B cell (primary cell): Measurements from ENCODE around the gene HEPACAM2. TPM values are rescaled to one million over a fixed set of nuclear protein-coding genes. Genes with fewer than 3 reads are reported as not detected.
A peak's percentile ranks its signal among the peaks of the same experiment; 100 is the strongest.

Experiments
- ATAC-seq: fragments of 200-7000 bp; cut with Tn5 transposase; one replicate; pipeline ENCODE4 v1.10.0; 2021; ENCODE audit warnings: low read depth, mild to moderate bottlenecking, moderate number of reproducible peaks, moderate library complexity
- CTCF ChIA-PET: fragments of 350-600 bp; sonication (Branson Sonifier 250); formaldehyde crosslinking; loops from one replicate; lab custom pipeline; 2021; ENCODE audit warnings: antibody characterized with exemption, inconsistent platforms; lab: Charles Lee
- POLR2A ChIA-PET: fragments of 350-600 bp; sonication (Branson Sonifier 250); formaldehyde crosslinking; loops from one replicate; lab custom pipeline; 2021; ENCODE audit warnings: antibody characterized with exemption; lab: Charles Lee
- DNase-seq: peaks from one replicate; pipeline ENCODE4 v3.0.0; 2013
- H2AFZ ChIP-seq: 2 replicates; pipeline ENCODE4 v1.6.1; 2012; ENCODE audit warnings: mild to moderate bottlenecking, low read depth, low read length; ENCODE audit not compliant: insufficient read depth, poor library complexity, severe bottlenecking
- H3K27ac ChIP-seq, 2 donors: 1 replicate in 1 of 2; 2 replicates in 1 of 2; pipeline ENCODE4 v1.5.1; 2012 to 2013; ENCODE audit warnings: low read length in 2 of 2, mild to moderate bottlenecking in 2 of 2, moderate library complexity in 1 of 2
- H3K27me3 ChIP-seq, 4 experiments: fragments of 200-600 bp in 1 of 4; sonication (generic) in 1 of 4; replicated peaks in 1 of 4; 1 replicate in 2 of 4; 2 replicates in 2 of 4; pipeline versions ENCODE4 v1.6.1 to v1.7.0; 2013 to 2016; ENCODE audit warnings: low read length in 3 of 4, mild to moderate bottlenecking in 2 of 4, mixed read lengths in 1 of 4, moderate library complexity in 1 of 4; ENCODE audit not compliant: insufficient read depth in 4 of 4, control insufficient read depth in 3 of 4; ENCODE audit errors: control extremely low read depth in 1 of 4
- H3K36me3 ChIP-seq, 2 experiments: replicated peaks in 1 of 2; 1 replicate in 1 of 2; 2 replicates in 1 of 2; pipeline versions ENCODE4 v1.6.1 to v1.7.1; 2013; ENCODE audit warnings: low read length in 1 of 2; ENCODE audit not compliant: insufficient read depth in 2 of 2, control insufficient read depth in 1 of 2; ENCODE audit errors: control extremely low read depth in 1 of 2, extremely low read depth in 1 of 2
- H3K4me1 ChIP-seq, 2 donors: fragments of 200-600 bp in 1 of 2; sonication (generic) in 1 of 2; 1 replicate in 1 of 2; 2 replicates in 1 of 2; pipeline versions ENCODE4 v1.5.1 to v1.6.1; 2013 to 2017; ENCODE audit warnings: low read length in 2 of 2; ENCODE audit not compliant: control insufficient read depth in 2 of 2, insufficient read depth in 2 of 2
- H3K4me2 ChIP-seq: replicated peaks from 2 replicates; pipeline ENCODE3; 2012; ENCODE audit warnings: mild to moderate bottlenecking, low read depth, low read length; ENCODE audit not compliant: poor library complexity, severe bottlenecking
- H3K4me3 ChIP-seq, 5 experiments: fragments of 200-600 bp in 1 of 5; sonication (generic) in 1 of 5; 1 replicate in 3 of 5; 2 replicates in 2 of 5; pipeline versions ENCODE4 v1.5.1 to v1.7.0; 2011 to 2016; ENCODE audit warnings: low read length in 4 of 5, mild to moderate bottlenecking in 4 of 5, low read depth in 2 of 5, control low read depth in 1 of 5, moderate library complexity in 1 of 5; ENCODE audit not compliant: insufficient read depth in 1 of 5; ENCODE audit errors: control extremely low read depth in 1 of 5, extremely low read depth in 1 of 5
- H3K79me2 ChIP-seq: fragments of 200-600 bp; sonication (generic); one replicate; pipeline ENCODE4 v1.6.0; 2016; ENCODE audit warnings: low read length; ENCODE audit not compliant: control insufficient read depth, insufficient read depth
- H3K9ac ChIP-seq: fragments of 200-600 bp; sonication (generic); 2 replicates; pipeline ENCODE4 v1.6.1; 2017; ENCODE audit warnings: mild to moderate bottlenecking, low read length, moderate library complexity
- H3K9me3 ChIP-seq, 3 donors: one replicate each; pipeline versions ENCODE4 v1.6.1 to v1.7.1; 2013; ENCODE audit warnings: low read length in 2 of 3; ENCODE audit not compliant: control insufficient read depth in 2 of 3, insufficient read depth in 1 of 3; ENCODE audit errors: control extremely low read depth in 1 of 3
- H4K20me1 ChIP-seq: 2 replicates; pipeline ENCODE4 v1.6.0; 2012; ENCODE audit warnings: mild to moderate bottlenecking, low read length; ENCODE audit not compliant: insufficient read depth, control insufficient read depth, poor library complexity, severe bottlenecking
- H3K27ac Mint-ChIP-seq: one replicate; pipeline ENCODE4 v1.8.0; 2021; ENCODE audit warnings: mixed read lengths
- H3K27me3 Mint-ChIP-seq: one replicate; pipeline ENCODE4 v1.8.0; 2021; ENCODE audit warnings: mixed read lengths
- H3K4me1 Mint-ChIP-seq: one replicate; pipeline ENCODE4 v1.8.0; 2021; ENCODE audit warnings: mixed read lengths
- H3K4me3 Mint-ChIP-seq: one replicate; pipeline ENCODE4 v1.8.0; 2021; ENCODE audit warnings: mixed read lengths
- H3K9me3 Mint-ChIP-seq: one replicate; pipeline ENCODE4 v1.8.0; 2022; ENCODE audit warnings: mixed read lengths; ENCODE audit not compliant: insufficient read depth
- EZH2 ChIP-seq: IDR thresholded peaks from 2 replicates; pipeline ENCODE4 v1.6.1; 2012; ENCODE audit warnings: borderline replicate concordance, low read depth, mild to moderate bottlenecking, moderate library complexity, low read length; ENCODE audit not compliant: insufficient read depth, poor library complexity, severe bottlenecking
- WGBS: methylation state at CpG from one replicate; pipeline ENCODE4 v1.1.5; 2013; ENCODE audit warnings: missing lambda C conversion rate; ENCODE audit not compliant: insufficient coverage; 5-methylcytosine and 5-hydroxymethylcytosine counted together
- intact Hi-C: fragments of 100-400 bp; cut with micrococcal nuclease; formaldehyde crosslinking; loops from one replicate; pipeline ENCODE4 v1.10.0; 2022
- polyA plus RNA-seq: library from polyadenylated mRNA; depleted of rRNA; stranded (reverse); fragments of >200 nt; gene quantifications from 2 replicates; pipeline ENCODE4 v1.2.3, GENCODE V29; 2012
- total RNA-seq, 2 donors: library from RNA; stranded (reverse); fragments of 120-200 nt in 1 of 2; gene quantifications; 1 replicate in 1 of 2; 2 replicates in 1 of 2; pipeline versions ENCODE4 v1.2.3 to v1.2.4, GENCODE V29; 2013 to 2022
- TF ChIP-seq, protein P1 (sequence below): fragments of 200-600 bp; IDR thresholded peaks from one replicate; pipeline ENCODE4 v1.8.0; 2022; ENCODE audit warnings: antibody characterized with exemption, mild to moderate bottlenecking

The HEPACAM2 gene
- total and polyA plus RNA-seq, 2 donors (not counting 1 experiment from before 2014, with no cell fraction given), result not detected

DNA sequence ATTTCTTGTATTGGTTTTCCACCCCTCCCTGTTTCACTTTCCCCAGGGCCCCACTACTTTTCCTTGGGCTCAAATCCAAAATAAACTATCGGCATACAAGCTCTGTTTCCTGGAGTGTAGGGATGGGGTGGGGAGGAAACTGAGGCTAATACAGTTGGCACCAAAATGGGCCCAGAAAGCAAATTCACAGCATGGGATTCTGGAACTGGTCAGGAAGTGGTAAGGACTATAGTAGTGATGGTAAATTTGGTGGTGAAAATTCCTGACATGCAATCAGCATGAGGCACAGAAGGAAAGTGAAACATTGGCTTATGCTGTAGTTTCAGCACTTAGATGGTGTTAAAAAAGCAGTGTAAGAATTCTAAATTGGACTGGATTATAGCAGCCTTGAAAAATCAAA is 69.4 kb downstream of the HEPACAM2 start:
- Mint-ChIP-seq H3K27me3 (no peaks in the 10 kb centered on the region), H3K4me3 (no peak overlapping the region), H3K27ac (no peak overlapping the region), H3K9me3 (peaks cover 5% of the 10 kb centered on the region), H3K4me1 (no peaks in the 10 kb centered on the region)
- Histone ChIP-seq H3K4me3 (no peak overlapping the region), H3K27ac (no peak overlapping the region), H3K4me2 (no peak overlapping the region), H3K9ac (no peak overlapping the region), H3K9me3 (peaks cover 0 to 6% (median 3%) of the 10 kb centered on the region in 3 donors), H3K79me2 (no peaks in the 10 kb centered on the region), H3K4me1 (no peaks in the 10 kb centered on the region), H4K20me1 (no peaks in the 10 kb centered on the region), H2AFZ (no peak overlapping the region), H3K36me3 (no peaks in the 10 kb centered on the region), H3K27me3 (no peaks in the 10 kb centered on the region)
- no peak for ATAC-seq
- DNase-seq, result no peak
- intact Hi-C loops, result no loop called here
- ChIA-PET CTCF (no interaction called here), POLR2A (no interaction called here)
- no CpG with 5 or more reads among the region's 1 CpG for WGBS
- no peak for TF ChIP-seq EZH2
- TF ChIP-seq, protein P1, sequence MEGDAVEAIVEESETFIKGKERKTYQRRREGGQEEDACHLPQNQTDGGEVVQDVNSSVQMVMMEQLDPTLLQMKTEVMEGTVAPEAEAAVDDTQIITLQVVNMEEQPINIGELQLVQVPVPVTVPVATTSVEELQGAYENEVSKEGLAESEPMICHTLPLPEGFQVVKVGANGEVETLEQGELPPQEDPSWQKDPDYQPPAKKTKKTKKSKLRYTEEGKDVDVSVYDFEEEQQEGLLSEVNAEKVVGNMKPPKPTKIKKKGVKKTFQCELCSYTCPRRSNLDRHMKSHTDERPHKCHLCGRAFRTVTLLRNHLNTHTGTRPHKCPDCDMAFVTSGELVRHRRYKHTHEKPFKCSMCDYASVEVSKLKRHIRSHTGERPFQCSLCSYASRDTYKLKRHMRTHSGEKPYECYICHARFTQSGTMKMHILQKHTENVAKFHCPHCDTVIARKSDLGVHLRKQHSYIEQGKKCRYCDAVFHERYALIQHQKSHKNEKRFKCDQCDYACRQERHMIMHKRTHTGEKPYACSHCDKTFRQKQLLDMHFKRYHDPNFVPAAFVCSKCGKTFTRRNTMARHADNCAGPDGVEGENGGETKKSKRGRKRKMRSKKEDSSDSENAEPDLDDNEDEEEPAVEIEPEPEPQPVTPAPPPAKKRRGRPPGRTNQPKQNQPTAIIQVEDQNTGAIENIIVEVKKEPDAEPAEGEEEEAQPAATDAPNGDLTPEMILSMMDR, result no peak

DNA sequence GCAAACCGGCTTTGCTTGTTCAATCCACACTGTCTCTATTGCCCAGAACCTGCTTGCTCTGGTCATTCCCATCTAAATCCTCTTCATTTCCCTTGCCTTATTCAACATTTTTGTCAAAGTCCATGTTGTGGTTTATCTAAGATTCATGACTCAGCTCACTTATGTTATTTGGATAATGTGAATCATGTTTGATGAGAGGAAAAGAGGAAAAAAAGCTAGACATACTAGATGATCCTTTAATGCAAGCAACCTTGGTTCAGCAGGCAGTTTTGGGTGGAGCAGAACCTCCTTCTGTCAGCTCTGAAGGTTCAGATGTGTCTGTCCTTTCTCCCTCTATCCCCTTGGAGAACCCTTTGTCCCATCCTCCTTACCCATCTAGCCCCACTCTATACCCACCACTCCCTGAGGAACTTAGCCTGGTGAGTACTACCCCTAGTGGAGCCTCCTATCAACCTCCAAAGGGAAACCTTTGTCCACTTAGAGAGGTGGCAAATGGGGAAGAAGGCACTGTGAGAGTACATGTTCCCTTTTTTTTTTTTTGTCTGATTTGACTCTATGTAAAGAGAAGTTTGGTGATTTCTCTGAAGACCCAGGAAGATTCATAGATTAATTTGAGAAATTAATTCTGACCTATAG is 76.0 kb downstream of the HEPACAM2 start:
- intact Hi-C loops, result no loop called here
- no peak overlapping the region for H3K9ac ChIP-seq
- Mint-ChIP-seq H3K9me3 (no peaks in the 10 kb centered on the region), H3K4me3 (no peak overlapping the region), H3K4me1 (peaks cover 47% of the 10 kb centered on the region), H3K27ac (peak overlapping the region; percentile 50), H3K27me3 (no peaks in the 10 kb centered on the region)
- ATAC-seq (no peak), DNase-seq (peak; percentile 18)
- H4K20me1 ChIP-seq, result peaks cover 3% of the 10 kb centered on the region
- H3K36me3 ChIP-seq, result no peaks in the 10 kb centered on the region
- POLR2A ChIA-PET, result no interaction called here
- no peaks in the 10 kb centered on the region for H3K9me3 ChIP-seq
- H3K27me3 ChIP-seq, result no peaks in the 10 kb centered on the region
- WGBS, result no CpG with 5 or more reads among the region's 1 CpG
- CTCF ChIA-PET, result interaction anchor here (1.2 kb wide), 1 partner anchor 78 kb away, joined by 4 read pairs; no protein-coding TSS in a partner anchor
- H3K4me2 ChIP-seq, result peak overlapping the region; percentile 26
- H3K4me1 ChIP-seq, result peaks cover 36 to 39% of the 10 kb centered on the region in 2 donors
- peaks cover 30% of the 10 kb centered on the region for H3K79me2 ChIP-seq
- H2AFZ ChIP-seq, result peak overlapping the region; percentile 72
- peak overlapping the region in 1 of 2 donors; percentile 69 for H3K27ac ChIP-seq
- TF ChIP-seq, protein P1, result no peak
- TF ChIP-seq EZH2, result no peak
- H3K4me3 ChIP-seq, result no peak overlapping the region
